Stimulated activated CD8-positive, alpha-beta memory T cell treated with anti-CD3 and anti-CD28 coated beads, Interleukin-4, amount 100 ng/mL, for 4 hours (primary cell): ENCODE data around the gene PLCXD3.
"Not testable (repeated sequence)": the region's sequence is repeated elsewhere in the genome, so short reads cannot be mapped to it uniquely, and the experiment has no call there.

Experiments used
- DNase-seq, 2 donors: peaks; one replicate each; pipeline ENCODE4 v3.0.0-alpha.2; 2020; ENCODE audit warnings: low read depth in 2 of 2, low spot score in 1 of 2

The PLCXD3 gene

GRCh38 chr5:41356786-41357185 is 153.6 kb downstream of the PLCXD3 start:
- DNase-seq = no peak

- DNase-seq = no peak
These were observed 160.6 kb downstream of the PLCXD3 start for GRCh38 chr5:41349846-41350245.

- DNase-seq = no peak
These were observed 162.8 kb downstream of the PLCXD3 start for GRCh38 chr5:41347569-41347968.

- no peak for DNase-seq
These were observed 163.8 kb downstream of the PLCXD3 start for GRCh38 chr5:41346609-41347008.

GRCh38 chr5:41345295-41345694 is 165.1 kb downstream of the PLCXD3 start:
- DNase-seq = no peak

- DNase-seq = no peak
These were observed 171.1 kb downstream of the PLCXD3 start for GRCh38 chr5:41339339-41339738.

- DNase-seq = no peak
These were observed 172.2 kb downstream of the PLCXD3 start for GRCh38 chr5:41338136-41338675.

GRCh38 chr5:41337724-41338123 is 172.7 kb downstream of the PLCXD3 start:
- no peak for DNase-seq

GRCh38 chr5:41337216-41337615 is 173.2 kb downstream of the PLCXD3 start:
- no peak for DNase-seq

GRCh38 chr5:41336471-41336870 is 173.9 kb downstream of the PLCXD3 start:
- no peak for DNase-seq

GRCh38 chr5:41335596-41336181 is 174.7 kb downstream of the PLCXD3 start:
- DNase-seq = no peak

- DNase-seq = no peak
These were observed 175.6 kb downstream of the PLCXD3 start for GRCh38 chr5:41334758-41335157.

- no peak for DNase-seq
These were observed 176.2 kb downstream of the PLCXD3 start for GRCh38 chr5:41334221-41334620.

- DNase-seq = no peak
These were observed 185.3 kb downstream of the PLCXD3 start for GRCh38 chr5:41325074-41325473.

- not testable (repeated sequence) for DNase-seq
These were observed 187.6 kb downstream of the PLCXD3 start for GRCh38 chr5:41322826-41323225.

- no peak for DNase-seq
These were observed 197.8 kb downstream of the PLCXD3 start for GRCh38 chr5:41312478-41313060.

GRCh38 chr5:41312066-41312465 is 198.3 kb downstream of the PLCXD3 start:
- DNase-seq = no peak

GRCh38 chr5:41309275-41309674 is 201.1 kb downstream of the PLCXD3 start:
- no peak for DNase-seq

GRCh38 chr5:41306005-41306404 is 204.4 kb downstream of the PLCXD3 start:
- no peak for DNase-seq

- no peak for DNase-seq
These were observed 205.3 kb downstream of the PLCXD3 start for GRCh38 chr5:41305056-41305455.

GRCh38 chr5:41296066-41296465 is 214.3 kb downstream of the PLCXD3 start:
- no peak for DNase-seq

- no peak for DNase-seq
These were observed 219.1 kb downstream of the PLCXD3 start for GRCh38 chr5:41291323-41291722.

- DNase-seq = no peak
These were observed 219.6 kb downstream of the PLCXD3 start for GRCh38 chr5:41290810-41291209.
